Measurements from ENCODE around the gene S1PR5. TPM values are rescaled to one million over a fixed set of nuclear protein-coding genes. Genes with fewer than 3 reads are reported as not detected.

The S1PR5 gene
- total RNA-seq, 2 donors from 2014 or later = 1.2 to 5.1 TPM

DNA sequence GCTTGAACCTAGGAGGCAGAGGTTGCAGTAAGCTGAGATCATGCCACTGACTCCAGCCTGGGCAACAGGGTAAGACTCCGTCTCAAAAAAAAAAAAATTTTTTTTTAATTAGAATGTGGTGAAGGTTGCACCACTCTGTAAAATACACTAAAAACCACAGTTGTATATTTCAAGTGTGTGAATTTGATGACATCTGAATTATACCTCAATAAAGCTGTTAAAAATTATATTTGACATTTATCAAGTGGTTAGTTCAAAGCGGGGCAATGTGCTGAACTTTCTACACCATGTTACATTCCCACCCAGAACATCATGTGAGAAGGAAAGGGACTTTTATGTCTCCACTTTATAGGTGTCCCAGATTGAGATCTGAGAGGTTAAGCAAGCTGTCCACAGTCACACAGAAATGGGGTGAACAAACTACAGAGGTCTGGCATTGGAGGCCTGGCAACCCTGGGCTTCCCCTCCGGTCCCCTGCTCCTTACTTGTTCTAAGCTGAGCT is 5.9 kb upstream of the S1PR5 start:
- Histone ChIP-seq H3K27ac (ENCODE audit: low read depth, low read length) (no peak overlapping the region), H3K36me3 (ENCODE audit: control insufficient read depth, insufficient read depth, low read length) (no peaks in the 10 kb centered on the region), H3K27me3 (ENCODE audit: control insufficient read depth, insufficient read depth, low read length, poor library complexity, severe bottlenecking) (peaks cover 15% of the 10 kb centered on the region), H3K9me3 (ENCODE audit: control insufficient read depth, low read length) (no peaks in the 10 kb centered on the region), H3K4me3 (ENCODE audit: low read length) (no peak overlapping the region), H3K9ac (ENCODE audit: extremely low read depth, low read length, poor library complexity, severe bottlenecking) (no peak overlapping the region), H3K4me1 (ENCODE audit: control insufficient read depth, insufficient read depth, low read length) (no peaks in the 10 kb centered on the region)
- Mint-ChIP-seq H3K36me3 (ENCODE audit: low read depth) (no peaks in the 10 kb centered on the region), H3K27me3 (ENCODE audit: insufficient read depth) (peaks cover 25% of the 10 kb centered on the region), H3K27ac (no peak overlapping the region), H3K4me3 (no peak overlapping the region), H3K4me1 (peaks cover 6% of the 10 kb centered on the region), H3K9me3 (no peaks in the 10 kb centered on the region)
- TF ChIP-seq, protein P1, sequence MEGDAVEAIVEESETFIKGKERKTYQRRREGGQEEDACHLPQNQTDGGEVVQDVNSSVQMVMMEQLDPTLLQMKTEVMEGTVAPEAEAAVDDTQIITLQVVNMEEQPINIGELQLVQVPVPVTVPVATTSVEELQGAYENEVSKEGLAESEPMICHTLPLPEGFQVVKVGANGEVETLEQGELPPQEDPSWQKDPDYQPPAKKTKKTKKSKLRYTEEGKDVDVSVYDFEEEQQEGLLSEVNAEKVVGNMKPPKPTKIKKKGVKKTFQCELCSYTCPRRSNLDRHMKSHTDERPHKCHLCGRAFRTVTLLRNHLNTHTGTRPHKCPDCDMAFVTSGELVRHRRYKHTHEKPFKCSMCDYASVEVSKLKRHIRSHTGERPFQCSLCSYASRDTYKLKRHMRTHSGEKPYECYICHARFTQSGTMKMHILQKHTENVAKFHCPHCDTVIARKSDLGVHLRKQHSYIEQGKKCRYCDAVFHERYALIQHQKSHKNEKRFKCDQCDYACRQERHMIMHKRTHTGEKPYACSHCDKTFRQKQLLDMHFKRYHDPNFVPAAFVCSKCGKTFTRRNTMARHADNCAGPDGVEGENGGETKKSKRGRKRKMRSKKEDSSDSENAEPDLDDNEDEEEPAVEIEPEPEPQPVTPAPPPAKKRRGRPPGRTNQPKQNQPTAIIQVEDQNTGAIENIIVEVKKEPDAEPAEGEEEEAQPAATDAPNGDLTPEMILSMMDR (conservative IDR thresholded peaks at IDR 0.05) = no peak
- DNase-seq = no peak
- 79 to 100% methylated on average over 1 to 2 of the region's 3 CpGs for WGBS, 2 experiments (ENCODE audit: insufficient coverage in 1 of 2, insufficient read length in 1 of 2)

DNA sequence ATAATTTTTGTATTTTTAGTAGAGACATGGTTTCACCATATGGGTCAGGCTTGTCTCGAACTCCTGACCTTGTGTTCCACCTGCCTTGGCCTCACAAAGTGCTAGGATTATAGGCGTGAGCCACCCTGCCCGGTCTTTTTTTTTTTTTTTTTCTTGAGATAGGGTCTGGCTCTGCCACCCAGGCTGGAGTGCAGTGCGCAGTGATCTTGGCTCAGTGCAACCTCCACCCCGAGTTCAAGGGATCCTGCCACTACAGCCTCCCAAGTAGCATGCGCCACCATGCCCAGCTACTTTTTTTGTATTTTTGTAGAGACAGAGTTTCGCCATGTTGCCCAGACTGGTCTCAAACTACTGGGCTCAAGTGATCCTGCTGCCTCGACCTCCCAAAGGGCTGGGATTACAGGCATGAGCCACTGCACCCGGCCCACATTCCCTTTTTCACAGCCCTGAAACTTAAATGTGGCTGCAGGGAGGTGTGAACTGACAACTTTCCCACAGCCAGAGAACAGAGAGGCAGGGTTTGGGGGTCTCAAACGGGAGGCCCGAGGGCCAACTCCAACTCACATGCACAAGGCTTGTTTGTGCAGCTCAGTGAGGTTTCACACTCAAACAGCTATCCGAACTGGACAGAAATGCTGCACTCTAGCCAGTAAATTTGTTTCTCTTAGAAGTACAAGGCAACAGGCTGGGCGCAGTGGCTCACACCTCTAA is 4.4 kb upstream of the S1PR5 start:
- H3K4me1 ChIP-seq (ENCODE audit: control insufficient read depth, insufficient read depth, low read length) = no peaks in the 10 kb centered on the region
- H3K9me3 ChIP-seq (ENCODE audit: control insufficient read depth, low read length) = no peaks in the 10 kb centered on the region
- H3K27ac ChIP-seq (ENCODE audit: low read depth, low read length) = no peak overlapping the region
- WGBS, 2 experiments (ENCODE audit: insufficient coverage in 1 of 2, insufficient read length in 1 of 2) = 87 to 91% methylated on average over 12 to 13 of the region's 13 CpGs
- Mint-ChIP-seq H3K27ac (no peak overlapping the region), H3K36me3 (ENCODE audit: low read depth) (no peaks in the 10 kb centered on the region), H3K9me3 (no peaks in the 10 kb centered on the region), H3K4me3 (no peak overlapping the region), H3K4me1 (peaks cover 11% of the 10 kb centered on the region), H3K27me3 (ENCODE audit: insufficient read depth) (peaks cover 35% of the 10 kb centered on the region)
- H3K36me3 ChIP-seq (ENCODE audit: control insufficient read depth, insufficient read depth, low read length) = no peaks in the 10 kb centered on the region
- TF ChIP-seq, protein P1 (conservative IDR thresholded peaks at IDR 0.05) = no peak
- H3K9ac ChIP-seq (ENCODE audit: extremely low read depth, low read length, poor library complexity, severe bottlenecking) = no peak overlapping the region
- H3K4me3 ChIP-seq (ENCODE audit: low read length) = no peak overlapping the region
- H3K27me3 ChIP-seq (ENCODE audit: control insufficient read depth, insufficient read depth, low read length, poor library complexity, severe bottlenecking) = peaks cover 31% of the 10 kb centered on the region
- peak; percentile 65 for DNase-seq

DNA sequence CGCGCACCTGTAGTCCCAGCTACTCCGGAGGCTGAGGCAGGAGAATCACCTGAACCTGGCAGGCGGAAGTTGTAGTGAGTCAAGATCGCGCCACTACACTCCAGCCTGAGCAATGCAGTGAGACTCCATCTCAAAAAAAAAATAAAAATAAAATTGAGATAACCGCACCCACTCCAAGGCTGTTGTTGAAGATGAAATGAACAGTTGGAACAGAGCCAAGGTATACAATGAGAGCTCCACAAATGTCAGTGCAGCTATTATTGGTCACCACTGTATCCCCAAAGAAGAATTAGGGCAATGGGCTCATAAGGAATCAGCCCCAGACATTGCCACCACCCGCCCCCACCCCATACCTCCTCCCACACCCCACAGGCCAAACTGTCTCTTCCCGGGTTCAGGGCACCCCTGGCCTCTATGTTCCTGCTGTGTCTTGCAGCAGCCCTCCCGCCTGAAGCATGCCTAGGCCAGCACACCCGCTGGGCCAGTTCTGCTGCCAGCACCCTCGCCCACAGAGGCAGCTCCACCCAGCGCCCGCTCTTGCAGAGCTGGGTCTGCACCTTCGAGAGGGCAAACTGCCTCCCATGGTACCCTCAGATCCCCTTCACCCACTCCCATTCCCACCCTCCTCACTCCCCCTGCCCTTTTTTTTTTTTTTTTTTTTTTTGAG is 3.5 kb upstream of the S1PR5 start:
- Histone ChIP-seq H3K9ac (ENCODE audit: extremely low read depth, low read length, poor library complexity, severe bottlenecking) (no peak overlapping the region), H3K4me1 (ENCODE audit: control insufficient read depth, insufficient read depth, low read length) (no peaks in the 10 kb centered on the region), H3K36me3 (ENCODE audit: control insufficient read depth, insufficient read depth, low read length) (no peaks in the 10 kb centered on the region), H3K4me3 (ENCODE audit: low read length) (no peak overlapping the region), H3K9me3 (ENCODE audit: control insufficient read depth, low read length) (no peaks in the 10 kb centered on the region), H3K27ac (ENCODE audit: low read depth, low read length) (no peak overlapping the region), H3K27me3 (ENCODE audit: control insufficient read depth, insufficient read depth, low read length, poor library complexity, severe bottlenecking) (peaks cover 39% of the 10 kb centered on the region)
- DNase-seq = no peak
- Mint-ChIP-seq H3K4me1 (peaks cover 12% of the 10 kb centered on the region), H3K9me3 (no peaks in the 10 kb centered on the region), H3K4me3 (no peak overlapping the region), H3K27ac (no peak overlapping the region), H3K36me3 (ENCODE audit: low read depth) (no peaks in the 10 kb centered on the region), H3K27me3 (ENCODE audit: insufficient read depth) (peaks cover 43% of the 10 kb centered on the region)
- TF ChIP-seq, protein P1 (conservative IDR thresholded peaks at IDR 0.05) = no peak
- 90 to 96% methylated on average over 9 to 14 of the region's 15 CpGs for WGBS, 2 experiments (ENCODE audit: insufficient coverage in 1 of 2, insufficient read length in 1 of 2)
